GM18519 (cell line): Measurements from ENCODE around the gene PPP1R3A.
A peak's percentile ranks its signal among the peaks of the same experiment; 100 is the strongest.
"Not testable (repeated sequence)": the region's sequence is repeated elsewhere in the genome, so short reads cannot be mapped to it uniquely, and the experiment has no call there.

Source experiments
- ATAC-seq: cut with Tn5 transposase; IDR thresholded peaks from one replicate; pipeline ENCODE4 v1.9.1; 2021; ENCODE audit warnings: mild to moderate bottlenecking, moderate library complexity; ENCODE audit not compliant: unreplicated experiment, low FRiP score

Gene PPP1R3A

GRCh38 chr7:113918946-113919345 is at the start of gene PPP1R3A:
Gene PPP1R3A (minus strand): TSS chr7:113919009. CDS start chr7:113918996, 13 bp downstream.
- ATAC-seq, result peak; percentile 67

- no peak for ATAC-seq
Measured at GRCh38 chr7:113963356-113963755, 44.5 kb upstream of the PPP1R3A start.

- ATAC-seq, result no peak
Measured at GRCh38 chr7:113959910-113960309, 41.1 kb upstream of the PPP1R3A start.

GRCh38 chr7:113955157-113955556 is 36.3 kb upstream of the PPP1R3A start:
- no peak for ATAC-seq

- no peak for ATAC-seq
Measured at GRCh38 chr7:113953553-113953952, 34.7 kb upstream of the PPP1R3A start.

GRCh38 chr7:113945018-113945938 is 26.5 kb upstream of the PPP1R3A start:
- ATAC-seq, result no peak

GRCh38 chr7:113936982-113937381 is 18.2 kb upstream of the PPP1R3A start:
- no peak for ATAC-seq

GRCh38 chr7:113936535-113936934 is 17.7 kb upstream of the PPP1R3A start:
- ATAC-seq, result no peak

GRCh38 chr7:113929389-113929788 is 10.6 kb upstream of the PPP1R3A start:
- ATAC-seq, result not testable (repeated sequence)

- ATAC-seq, result no peak
Measured at GRCh38 chr7:113928112-113928511, 9.3 kb upstream of the PPP1R3A start.

- ATAC-seq, result no peak
Measured at GRCh38 chr7:113922049-113922448, 3.2 kb upstream of the PPP1R3A start.

- ATAC-seq, result no peak
Measured at GRCh38 chr7:113921363-113921762, 2.6 kb upstream of the PPP1R3A start.

- no peak for ATAC-seq
Measured at GRCh38 chr7:113917840-113918239, 969 bp downstream of the PPP1R3A start.

- ATAC-seq, result no peak
Measured at GRCh38 chr7:113915956-113916355, 2.9 kb downstream of the PPP1R3A start.

- ATAC-seq, result no peak
Measured at GRCh38 chr7:113912876-113913275, 5.9 kb downstream of the PPP1R3A start.

GRCh38 chr7:113907617-113908016 is 11.2 kb downstream of the PPP1R3A start:
- no peak for ATAC-seq

- no peak for ATAC-seq
Measured at GRCh38 chr7:113904521-113904920, 14.3 kb downstream of the PPP1R3A start.

GRCh38 chr7:113892818-113893217 is 26.0 kb downstream of the PPP1R3A start:
- ATAC-seq, result no peak

GRCh38 chr7:113891828-113892227 is 27.0 kb downstream of the PPP1R3A start:
- ATAC-seq, result no peak

GRCh38 chr7:113891031-113891350 is 27.8 kb downstream of the PPP1R3A start:
- no peak for ATAC-seq

GRCh38 chr7:113890331-113891030 is 28.3 kb downstream of the PPP1R3A start:
- ATAC-seq, result no peak

GRCh38 chr7:113883096-113883495 is 35.7 kb downstream of the PPP1R3A start:
- ATAC-seq, result no peak
